Endodermal cell (in vitro differentiated cells): ENCODE results near the gene GCN1. TPM values are rescaled to one million over a fixed set of nuclear protein-coding genes. Genes with fewer than 3 reads are reported as not detected.

Source experiments
- DNase-seq: peaks from one replicate; pipeline ENCODE4 v3.0.0-alpha.2; 2017
- H3K27ac ChIP-seq: 2 replicates; pipeline ENCODE4 v1.5.1; 2013; ENCODE audit warnings: mild to moderate bottlenecking, low read depth, low read length, moderate library complexity
- H3K27me3 ChIP-seq: 2 replicates; pipeline ENCODE4 v1.6.1; 2013; ENCODE audit warnings: mild to moderate bottlenecking, low read length, moderate library complexity; ENCODE audit not compliant: insufficient read depth, control insufficient read depth, poor library complexity, severe bottlenecking
- H3K36me3 ChIP-seq: 2 replicates; pipeline ENCODE4 v1.7.0; 2013; ENCODE audit warnings: mild to moderate bottlenecking, low read length, moderate library complexity; ENCODE audit not compliant: control insufficient read depth, insufficient read depth
- H3K4me1 ChIP-seq: one replicate; pipeline ENCODE4 v1.7.0; 2013; ENCODE audit warnings: low read length; ENCODE audit not compliant: control insufficient read depth, insufficient read depth
- H3K4me3 ChIP-seq: 2 replicates; pipeline ENCODE4 v1.5.1; 2013; ENCODE audit warnings: mild to moderate bottlenecking, low read length, moderate library complexity
- H3K9ac ChIP-seq: 2 replicates; pipeline ENCODE4 v1.6.1; 2013; ENCODE audit warnings: mild to moderate bottlenecking, low read length, moderate library complexity; ENCODE audit not compliant: poor library complexity, severe bottlenecking; ENCODE audit errors: extremely low read depth
- H3K9me3 ChIP-seq: 2 replicates; pipeline ENCODE4 v1.6.1; 2013; ENCODE audit warnings: mild to moderate bottlenecking, low read length, moderate library complexity; ENCODE audit not compliant: control insufficient read depth
- H3K27ac Mint-ChIP-seq: 2 replicates; pipeline ENCODE4 v1.8.0; 2020; ENCODE audit warnings: mixed read lengths
- H3K27me3 Mint-ChIP-seq: 2 replicates; pipeline ENCODE4 v1.8.0; 2021; ENCODE audit warnings: mild to moderate bottlenecking, mixed read lengths; ENCODE audit not compliant: insufficient read depth
- H3K36me3 Mint-ChIP-seq: 2 replicates; pipeline ENCODE4 v1.8.0; 2020; ENCODE audit warnings: low read depth, mixed read lengths
- H3K4me1 Mint-ChIP-seq: 2 replicates; pipeline ENCODE4 v1.8.0; 2020; ENCODE audit warnings: mixed read lengths
- H3K4me3 Mint-ChIP-seq: 2 replicates; pipeline ENCODE4 v1.8.0; 2020; ENCODE audit warnings: mild to moderate bottlenecking, moderate library complexity, mixed read lengths
- H3K9me3 Mint-ChIP-seq: 2 replicates; pipeline ENCODE4 v1.8.0; 2020; ENCODE audit warnings: mild to moderate bottlenecking, mixed read lengths
- WGBS, 2 experiments: methylation state at CpG; one replicate each; pipeline versions ENCODE4 v1.1.5 to v1.1.7; 2013; ENCODE audit warnings: missing lambda C conversion rate in 2 of 2, mixed read lengths in 1 of 2; ENCODE audit not compliant: insufficient coverage in 1 of 2, insufficient read length in 1 of 2; 5-methylcytosine and 5-hydroxymethylcytosine counted together
- microRNA-seq: library from miRNA; unstranded; fragments of <30 nt; microRNA quantifications from one replicate; pipeline ENCODE4 v1.2.0, GENCODE V29; 2020; ENCODE audit warnings: borderline microRNAs expressed
- total RNA-seq, 2 donors: library from RNA; stranded (reverse); fragmentation: NEBNext Ultra II Directional in 1 of 2; extraction: Animal tissue kit (Norgen Biotek cat#: 25700) in 1 of 2; gene quantifications; 2 replicates in 1 of 2; 3 replicates in 1 of 2; pipeline ENCODE4 v1.2.1, GENCODE V29; 2021
- TF ChIP-seq, protein P1 (sequence below): fragments of 200-600 bp; sonication (generic); conservative IDR thresholded peaks from 2 replicates; pipeline ENCODE4 v1.5.0; 2021; ENCODE audit warnings: antibody characterized with exemption, mild to moderate bottlenecking

Gene GCN1
- total RNA-seq, 2 donors from 2014 or later, result 133 to 143 TPM

DNA sequence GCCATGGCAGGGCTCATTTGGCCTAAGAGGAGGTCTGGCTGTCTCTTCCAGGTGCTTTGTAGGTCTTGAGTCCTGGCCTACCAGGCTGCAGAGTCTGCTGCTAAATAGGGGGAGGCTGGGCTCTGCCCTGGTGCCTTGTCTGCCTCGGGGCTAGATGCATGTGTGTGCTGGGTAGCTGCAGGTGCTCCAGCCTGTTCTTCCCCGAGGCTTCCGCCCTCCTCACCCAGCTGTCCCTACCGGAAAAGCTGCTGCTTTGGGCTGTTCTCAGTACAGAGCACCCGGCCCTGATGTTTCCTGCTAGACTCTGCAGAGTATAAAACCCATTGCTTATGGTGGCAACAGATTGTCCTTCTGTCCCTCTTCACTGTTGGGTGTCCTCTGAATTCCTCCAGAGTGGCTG, 115.6 kb downstream of the GCN1 start:
- H3K27ac ChIP-seq, result no peak overlapping the region
- no peaks in the 10 kb centered on the region for H3K9me3 ChIP-seq
- Mint-ChIP-seq H3K4me3 (no peak overlapping the region), H3K9me3 (no peaks in the 10 kb centered on the region), H3K36me3 (peaks cover 16% of the 10 kb centered on the region), H3K4me1 (peaks cover 15% of the 10 kb centered on the region), H3K27ac (no peak overlapping the region), H3K27me3 (peaks cover 25% of the 10 kb centered on the region)
- H3K27me3 ChIP-seq, result peaks cover 49% of the 10 kb centered on the region
- 90 to 100% methylated on average over 4 to 5 of the region's 5 CpGs for WGBS, 2 experiments
- TF ChIP-seq, protein P1, sequence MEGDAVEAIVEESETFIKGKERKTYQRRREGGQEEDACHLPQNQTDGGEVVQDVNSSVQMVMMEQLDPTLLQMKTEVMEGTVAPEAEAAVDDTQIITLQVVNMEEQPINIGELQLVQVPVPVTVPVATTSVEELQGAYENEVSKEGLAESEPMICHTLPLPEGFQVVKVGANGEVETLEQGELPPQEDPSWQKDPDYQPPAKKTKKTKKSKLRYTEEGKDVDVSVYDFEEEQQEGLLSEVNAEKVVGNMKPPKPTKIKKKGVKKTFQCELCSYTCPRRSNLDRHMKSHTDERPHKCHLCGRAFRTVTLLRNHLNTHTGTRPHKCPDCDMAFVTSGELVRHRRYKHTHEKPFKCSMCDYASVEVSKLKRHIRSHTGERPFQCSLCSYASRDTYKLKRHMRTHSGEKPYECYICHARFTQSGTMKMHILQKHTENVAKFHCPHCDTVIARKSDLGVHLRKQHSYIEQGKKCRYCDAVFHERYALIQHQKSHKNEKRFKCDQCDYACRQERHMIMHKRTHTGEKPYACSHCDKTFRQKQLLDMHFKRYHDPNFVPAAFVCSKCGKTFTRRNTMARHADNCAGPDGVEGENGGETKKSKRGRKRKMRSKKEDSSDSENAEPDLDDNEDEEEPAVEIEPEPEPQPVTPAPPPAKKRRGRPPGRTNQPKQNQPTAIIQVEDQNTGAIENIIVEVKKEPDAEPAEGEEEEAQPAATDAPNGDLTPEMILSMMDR, result no peak
- H3K4me3 ChIP-seq, result no peak overlapping the region
- H3K9ac ChIP-seq, result no peak overlapping the region
- peaks cover 3% of the 10 kb centered on the region for H3K4me1 ChIP-seq
- DNase-seq, result peak; percentile 43
- no peaks in the 10 kb centered on the region for H3K36me3 ChIP-seq

DNA sequence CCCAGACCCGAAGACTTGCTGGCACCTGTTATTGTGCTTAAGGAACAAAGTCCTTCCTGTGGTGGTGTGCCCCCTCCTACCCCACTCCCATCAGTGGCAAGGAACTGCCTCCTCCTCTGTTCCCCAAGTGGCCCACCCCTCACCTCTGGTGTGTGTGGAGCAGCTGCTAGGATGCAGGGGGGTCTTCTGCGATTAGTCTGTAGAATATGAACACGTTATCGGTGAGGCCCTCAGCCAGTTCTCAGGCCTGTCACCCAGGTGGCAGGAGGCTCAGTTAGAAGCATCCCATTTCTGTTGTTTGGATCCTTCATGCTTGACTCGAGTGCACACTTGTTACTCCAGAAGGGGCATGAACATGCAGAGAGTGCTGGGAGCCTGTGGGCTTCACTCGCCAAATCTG, 117.3 kb downstream of the GCN1 start:
- peaks cover 15% of the 10 kb centered on the region for H3K4me1 Mint-ChIP-seq
- H3K9me3 Mint-ChIP-seq, result no peaks in the 10 kb centered on the region
- H3K27me3 Mint-ChIP-seq, result peaks cover 25% of the 10 kb centered on the region
- H3K4me3 ChIP-seq, result no peak overlapping the region
- peaks cover 49% of the 10 kb centered on the region for H3K27me3 ChIP-seq
- H3K27ac ChIP-seq, result no peak overlapping the region
- H3K36me3 Mint-ChIP-seq, result peaks cover 13% of the 10 kb centered on the region
- H3K4me1 ChIP-seq, result peaks cover 3% of the 10 kb centered on the region
- peak; percentile 18 for DNase-seq
- no peak overlapping the region for H3K27ac Mint-ChIP-seq
- WGBS, 2 experiments, result 93 to 94% methylated on average over 5 to 6 of the region's 6 CpGs
- H3K4me3 Mint-ChIP-seq, result no peak overlapping the region
- H3K36me3 ChIP-seq, result no peaks in the 10 kb centered on the region
- TF ChIP-seq, protein P1, result no peak
- no peaks in the 10 kb centered on the region for H3K9me3 ChIP-seq
- no peak overlapping the region for H3K9ac ChIP-seq

Small RNAs within 50 kb of the gene (microRNA-seq; reads per million reads assigned to microRNA genes)
- not detected for gene MIR4498

Other genes with a start within 250 kb of the GCN1 start
- 10 to 100 TPM; 14.5 to 22.3 TPM for gene BICDL1, start 205.5 kb downstream of the GCN1 start, total RNA-seq
- gene RAB35, start 78.0 kb downstream of the GCN1 start, total RNA-seq, result 10 to 100 TPM; 32.4 to 36.6 TPM
- gene RPLP0, start 6.4 kb upstream of the GCN1 start, total RNA-seq, result 1,000 to 10,000 TPM; 2,153 to 2,485 TPM
- 10 to 100 TPM; 58.4 to 92.7 TPM for gene PXN, start 71.0 kb upstream of the GCN1 start, total RNA-seq
- 1,000 to 10,000 TPM; 4,079 to 4,491 TPM for gene RNU4-2, start 97.2 kb upstream of the GCN1 start, total RNA-seq
- gene RNU4-1, start 98.5 kb upstream of the GCN1 start, total RNA-seq, result 1,000 to 10,000 TPM; 4,032 to 4,837 TPM
- 1 to 10 TPM; 2.3 to 2.7 TPM for gene SIRT4, start 107.6 kb upstream of the GCN1 start, total RNA-seq
- gene PLA2G1B, start 133.1 kb upstream of the GCN1 start, total RNA-seq, result not detected
- gene MSI1, start 174.4 kb upstream of the GCN1 start, total RNA-seq, result 100 to 1,000 TPM in 1 of 2 donors, 10 to 100 TPM in 1; 92.8 to 105 TPM
- 100 to 1,000 TPM; 344 to 354 TPM for gene COX6A1, start 243.4 kb upstream of the GCN1 start, total RNA-seq